Activated naive CD4-positive, alpha-beta T cell treated with anti-CD3 and anti-CD28 coated beads, Interleukin-2, amount 50 U/mL, for 24 hours (primary cell): ENCODE measurements around the gene PTK6.

Source experiments
- H3K27ac Mint-ChIP-seq: one replicate; pipeline ENCODE4 v1.8.0; 2021; ENCODE audit warnings: mild to moderate bottlenecking, mixed read lengths
- H3K27me3 Mint-ChIP-seq: one replicate; pipeline ENCODE4 v1.8.0; 2021; ENCODE audit warnings: mixed read lengths
- H3K36me3 Mint-ChIP-seq: one replicate; pipeline ENCODE4 v1.8.0; 2021; ENCODE audit warnings: mixed read lengths
- H3K4me1 Mint-ChIP-seq: one replicate; pipeline ENCODE4 v1.8.0; 2021; ENCODE audit warnings: mixed read lengths
- H3K4me3 Mint-ChIP-seq: one replicate; pipeline ENCODE4 v1.8.0; 2021; ENCODE audit warnings: mild to moderate bottlenecking, mixed read lengths
- H3K9me3 Mint-ChIP-seq: one replicate; pipeline ENCODE4 v1.8.0; 2021; ENCODE audit warnings: mixed read lengths

Gene PTK6

GRCh38 chr20:63536997-63537524 lies at the start of gene PTK6:
Gene PTK6 (minus strand): TSS chr20:63537376. CDS start chr20:63537314, 62 bp downstream.
- Mint-ChIP-seq H3K4me3 (peak within 1 kb of the TSS; percentile 83), H3K27me3 (no peaks in the 10 kb centered on the region), H3K27ac (peak within 1 kb of the TSS; percentile 89), H3K4me1 (peaks cover 3% of the 10 kb centered on the region), H3K9me3 (no peaks in the 10 kb centered on the region), H3K36me3 (no peaks in the 10 kb centered on the region)

GRCh38 chr20:63586797-63587196 lies 49.6 kb upstream of the PTK6 start:
- H3K4me1 Mint-ChIP-seq, result peaks cover 19% of the 10 kb centered on the region
- H3K36me3 Mint-ChIP-seq, result peaks cover 6% of the 10 kb centered on the region
- no peak overlapping the region for H3K4me3 Mint-ChIP-seq
- H3K27ac Mint-ChIP-seq, result no peak overlapping the region
- no peaks in the 10 kb centered on the region for H3K9me3 Mint-ChIP-seq
- no peaks in the 10 kb centered on the region for H3K27me3 Mint-ChIP-seq

DNA sequence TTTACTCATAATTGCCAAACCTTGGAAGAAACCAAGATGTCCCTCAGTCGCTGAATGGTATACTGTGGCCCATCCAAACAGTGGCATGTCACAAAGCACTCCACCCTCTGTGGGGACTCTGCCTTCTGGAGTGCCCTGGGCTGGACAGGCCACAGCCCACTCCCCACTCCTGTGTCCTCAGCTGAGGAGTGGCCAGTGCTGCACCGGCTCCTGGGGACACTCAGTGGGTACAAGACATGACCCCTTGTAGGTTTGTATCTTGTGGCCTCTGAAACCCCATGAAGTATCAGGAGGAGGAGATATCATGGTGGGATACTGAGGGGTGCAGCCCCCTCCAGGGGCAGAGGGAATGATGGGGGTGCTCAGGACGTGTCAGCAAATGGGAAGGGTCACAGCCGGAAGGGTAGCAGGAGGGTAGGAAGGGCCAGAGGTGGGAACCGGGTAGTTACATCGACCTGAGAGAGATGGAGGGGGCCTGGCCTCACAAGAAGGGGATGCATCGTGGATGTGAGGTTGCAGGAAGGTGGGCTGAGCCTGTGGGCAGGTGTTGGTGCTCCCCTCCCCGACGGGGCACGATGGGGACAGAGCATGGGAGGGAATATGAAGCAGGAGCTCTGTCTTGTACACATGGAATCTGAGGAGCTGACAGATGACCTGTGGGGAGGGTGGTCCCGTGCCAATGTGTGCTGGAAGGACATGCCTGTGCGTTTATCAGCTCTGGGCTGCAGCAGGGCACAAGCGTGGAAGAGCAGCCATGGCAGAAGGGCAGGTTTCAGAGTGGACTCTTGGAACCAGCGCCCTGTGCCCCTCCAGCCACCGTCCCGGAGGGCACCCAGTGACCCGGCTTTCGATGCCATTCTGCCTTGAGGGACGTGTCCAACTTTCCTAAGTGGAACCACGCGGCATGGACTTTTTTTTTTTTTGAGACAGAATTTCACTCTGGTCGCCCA lies 48.7 kb upstream of the PTK6 start:
- no peak overlapping the region for H3K4me3 Mint-ChIP-seq
- peak overlapping the region; percentile 17 for H3K27ac Mint-ChIP-seq
- H3K27me3 Mint-ChIP-seq, result no peaks in the 10 kb centered on the region
- peaks cover 2% of the 10 kb centered on the region for H3K36me3 Mint-ChIP-seq
- no peaks in the 10 kb centered on the region for H3K9me3 Mint-ChIP-seq
- H3K4me1 Mint-ChIP-seq, result peaks cover 19% of the 10 kb centered on the region

DNA sequence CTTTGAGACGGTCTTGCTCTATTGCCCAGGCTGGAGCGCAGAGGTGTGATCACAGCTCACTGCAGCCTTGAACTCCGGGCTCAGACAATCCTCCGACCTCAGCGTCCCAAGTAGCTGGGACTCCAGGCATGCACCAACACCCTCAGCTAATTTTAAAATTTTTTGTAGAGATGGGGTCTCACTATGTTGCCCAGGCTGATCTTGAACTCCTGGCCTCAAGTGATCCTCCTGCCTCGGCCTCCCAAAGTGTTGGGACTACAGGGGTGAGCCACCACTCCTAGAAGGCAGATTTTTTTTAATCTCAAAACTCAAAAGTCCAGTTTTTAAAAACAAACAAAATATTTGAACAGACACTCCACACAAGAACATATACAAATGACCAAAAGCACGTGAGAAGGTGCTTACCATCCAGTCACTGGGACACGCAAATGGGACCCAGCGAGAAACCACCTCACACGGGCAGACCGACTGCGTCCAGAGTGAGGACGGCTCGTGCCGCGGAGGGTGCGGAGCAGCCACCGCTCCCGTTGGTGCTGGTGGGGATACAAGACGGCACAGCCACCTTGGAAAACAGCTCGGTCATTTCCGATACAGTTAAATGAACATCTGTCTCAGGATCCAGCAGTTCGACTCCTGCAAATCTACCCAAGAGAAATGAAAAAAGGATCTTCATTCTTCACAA lies 45.3 kb upstream of the PTK6 start:
- H3K27me3 Mint-ChIP-seq, result no peaks in the 10 kb centered on the region
- H3K27ac Mint-ChIP-seq, result no peak overlapping the region
- peaks cover 8% of the 10 kb centered on the region for H3K4me1 Mint-ChIP-seq
- H3K4me3 Mint-ChIP-seq, result no peak overlapping the region
- no peaks in the 10 kb centered on the region for H3K36me3 Mint-ChIP-seq
- H3K9me3 Mint-ChIP-seq, result no peaks in the 10 kb centered on the region

GRCh38 chr20:63580796-63581461 lies 43.8 kb upstream of the PTK6 start:
- Mint-ChIP-seq H3K36me3 (no peaks in the 10 kb centered on the region), H3K27me3 (no peaks in the 10 kb centered on the region), H3K9me3 (no peaks in the 10 kb centered on the region), H3K27ac (no peak overlapping the region), H3K4me3 (no peak overlapping the region), H3K4me1 (peaks cover 3% of the 10 kb centered on the region)

GRCh38 chr20:63579017-63579694 lies 42.0 kb upstream of the PTK6 start:
- Mint-ChIP-seq H3K36me3 (no peaks in the 10 kb centered on the region), H3K9me3 (no peaks in the 10 kb centered on the region), H3K4me1 (no peaks in the 10 kb centered on the region), H3K27ac (no peak overlapping the region), H3K27me3 (no peaks in the 10 kb centered on the region), H3K4me3 (no peak overlapping the region)

- no peak overlapping the region for H3K4me3 Mint-ChIP-seq
- no peaks in the 10 kb centered on the region for H3K36me3 Mint-ChIP-seq
- H3K27me3 Mint-ChIP-seq, result no peaks in the 10 kb centered on the region
- H3K27ac Mint-ChIP-seq, result no peak overlapping the region
- no peaks in the 10 kb centered on the region for H3K9me3 Mint-ChIP-seq
- H3K4me1 Mint-ChIP-seq, result no peaks in the 10 kb centered on the region
Measured at GRCh38 chr20:63578224-63579016, 41.2 kb upstream of the PTK6 start.

DNA sequence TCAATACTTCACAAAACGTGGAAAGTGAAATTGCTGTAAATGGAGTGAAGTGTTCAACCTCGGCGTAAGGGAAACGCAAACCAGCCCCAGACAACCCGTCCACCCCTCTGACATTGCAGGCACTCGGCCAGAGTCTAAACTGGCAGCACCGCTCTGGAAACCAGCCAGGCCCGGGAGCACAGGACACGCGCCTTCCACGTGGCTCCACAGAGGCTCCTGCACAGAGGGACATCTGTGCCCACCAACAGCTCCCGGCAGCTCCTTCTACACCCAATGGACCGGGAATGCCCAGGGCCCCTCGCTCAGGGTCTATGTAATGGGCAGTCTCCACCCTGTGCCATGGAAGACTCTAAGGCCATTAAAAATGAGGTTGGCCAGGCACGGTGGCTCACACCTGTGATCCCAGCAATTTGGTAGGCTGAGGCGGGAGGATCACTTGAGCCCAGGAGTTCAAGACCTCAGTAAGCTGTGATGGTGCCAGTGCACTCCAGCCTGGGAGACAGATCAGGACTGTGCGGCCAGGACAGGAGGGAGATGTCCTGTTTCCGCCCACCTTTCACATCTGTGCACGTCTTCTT lies 40.2 kb upstream of the PTK6 start:
- Mint-ChIP-seq H3K4me1 (no peaks in the 10 kb centered on the region), H3K27ac (no peak overlapping the region), H3K4me3 (no peak overlapping the region), H3K36me3 (no peaks in the 10 kb centered on the region), H3K9me3 (no peaks in the 10 kb centered on the region), H3K27me3 (no peaks in the 10 kb centered on the region)

GRCh38 chr20:63576311-63576710 lies 39.1 kb upstream of the PTK6 start:
- Mint-ChIP-seq H3K4me3 (no peak overlapping the region), H3K36me3 (no peaks in the 10 kb centered on the region)

GRCh38 chr20:63574829-63575743 lies 37.9 kb upstream of the PTK6 start:
- H3K4me1 Mint-ChIP-seq, result no peaks in the 10 kb centered on the region
- H3K36me3 Mint-ChIP-seq, result no peaks in the 10 kb centered on the region
- H3K27ac Mint-ChIP-seq, result no peak overlapping the region
- no peaks in the 10 kb centered on the region for H3K9me3 Mint-ChIP-seq
- no peaks in the 10 kb centered on the region for H3K27me3 Mint-ChIP-seq
- H3K4me3 Mint-ChIP-seq, result peak overlapping the region; percentile 59

More at GRCh38 chr20:63576311-63576710, 39.1 kb upstream of the PTK6 start:
- Mint-ChIP-seq H3K27me3 (no peaks in the 10 kb centered on the region), H3K27ac (no peak overlapping the region), H3K9me3 (no peaks in the 10 kb centered on the region), H3K4me1 (no peaks in the 10 kb centered on the region)

GRCh38 chr20:63574156-63574828 lies 37.1 kb upstream of the PTK6 start, which contains the start of gene HELZ2:
Gene HELZ2 (minus strand): TSS chr20:63574239. CDS start chr20:63572385, 1,854 bp downstream.
- H3K4me1 Mint-ChIP-seq, result peaks cover 6% of the 10 kb centered on the region
- H3K27ac Mint-ChIP-seq, result no peak within 1 kb of the TSS
- H3K36me3 Mint-ChIP-seq, result no peaks in the 10 kb centered on the region
- no peaks in the 10 kb centered on the region for H3K27me3 Mint-ChIP-seq
- H3K4me3 Mint-ChIP-seq, result peak within 1 kb of the TSS; percentile 82
- no peaks in the 10 kb centered on the region for H3K9me3 Mint-ChIP-seq

DNA sequence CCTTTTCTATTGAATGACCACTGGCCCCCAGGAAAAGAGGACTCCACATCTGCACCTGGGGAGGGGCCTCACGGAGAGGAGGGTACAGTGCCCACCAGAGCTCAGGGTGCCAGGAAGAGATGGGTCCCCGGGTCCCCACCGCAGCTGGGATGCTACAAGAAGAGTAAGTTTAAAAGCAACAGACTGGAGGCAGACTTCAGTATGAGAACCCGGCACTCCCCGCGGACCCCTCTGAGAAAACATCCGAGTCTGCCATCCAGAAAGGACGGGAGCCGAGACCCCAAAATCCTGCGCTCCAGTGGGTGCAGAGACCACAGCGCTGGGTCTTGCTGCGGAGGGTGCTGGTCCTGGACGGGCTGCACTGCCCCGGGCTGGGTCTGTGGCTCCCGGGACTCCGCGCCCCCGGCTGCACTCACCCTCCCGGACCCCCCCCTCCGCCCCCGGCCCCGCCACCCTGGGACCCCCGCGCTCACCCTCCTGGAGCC lies 36.5 kb upstream of the PTK6 start:
- no peaks in the 10 kb centered on the region for H3K36me3 Mint-ChIP-seq
- peak overlapping the region; percentile 82 for H3K4me3 Mint-ChIP-seq
- H3K27ac Mint-ChIP-seq, result no peak overlapping the region
- no peaks in the 10 kb centered on the region for H3K9me3 Mint-ChIP-seq
- H3K27me3 Mint-ChIP-seq, result no peaks in the 10 kb centered on the region
- peaks cover 11% of the 10 kb centered on the region for H3K4me1 Mint-ChIP-seq
